HEK293 (cell line): ENCODE results near the gene RIMS1.

Source experiments
- KLF16 ChIP-seq: fragments of 450-650 bp; formaldehyde crosslinking; IDR thresholded peaks from 2 replicates; pipeline ENCODE4 v1.5.1; 2017; ENCODE audit warnings: missing biosample characterization, missing genetic modification characterization
- ZNF211 ChIP-seq: fragments of 450-650 bp; formaldehyde crosslinking; IDR thresholded peaks from 2 replicates; pipeline ENCODE4 v1.5.1; 2016; ENCODE audit warnings: low read depth, missing biosample characterization, missing genetic modification characterization
- ZNF792 ChIP-seq: fragments of 450-650 bp; formaldehyde crosslinking; IDR thresholded peaks from 2 replicates; pipeline ENCODE4 v1.5.1; 2016; ENCODE audit warnings: missing biosample characterization, missing genetic modification characterization
- TF ChIP-seq, protein P1 (sequence below): fragments of 450-650 bp; formaldehyde crosslinking; IDR thresholded peaks from 2 replicates; pipeline ENCODE4 v1.5.1; 2016; ENCODE audit warnings: missing biosample characterization, missing genetic modification characterization
- TF ChIP-seq, protein P2 (sequence below): fragments of 450-650 bp; formaldehyde crosslinking; IDR thresholded peaks from 2 replicates; pipeline ENCODE4 v1.5.1; 2016; ENCODE audit warnings: missing biosample characterization, missing genetic modification characterization, borderline replicate concordance

GRCh38 chr6:71977884-71978283 is 91.5 kb downstream of the RIMS1 start:
- TF ChIP-seq ZNF211 (tag by site-specific recombination) (no peak), KLF16 (tag by site-specific recombination) (no peak), ZNF792 (tag by site-specific recombination) (no peak)
- TF ChIP-seq, protein P1, sequence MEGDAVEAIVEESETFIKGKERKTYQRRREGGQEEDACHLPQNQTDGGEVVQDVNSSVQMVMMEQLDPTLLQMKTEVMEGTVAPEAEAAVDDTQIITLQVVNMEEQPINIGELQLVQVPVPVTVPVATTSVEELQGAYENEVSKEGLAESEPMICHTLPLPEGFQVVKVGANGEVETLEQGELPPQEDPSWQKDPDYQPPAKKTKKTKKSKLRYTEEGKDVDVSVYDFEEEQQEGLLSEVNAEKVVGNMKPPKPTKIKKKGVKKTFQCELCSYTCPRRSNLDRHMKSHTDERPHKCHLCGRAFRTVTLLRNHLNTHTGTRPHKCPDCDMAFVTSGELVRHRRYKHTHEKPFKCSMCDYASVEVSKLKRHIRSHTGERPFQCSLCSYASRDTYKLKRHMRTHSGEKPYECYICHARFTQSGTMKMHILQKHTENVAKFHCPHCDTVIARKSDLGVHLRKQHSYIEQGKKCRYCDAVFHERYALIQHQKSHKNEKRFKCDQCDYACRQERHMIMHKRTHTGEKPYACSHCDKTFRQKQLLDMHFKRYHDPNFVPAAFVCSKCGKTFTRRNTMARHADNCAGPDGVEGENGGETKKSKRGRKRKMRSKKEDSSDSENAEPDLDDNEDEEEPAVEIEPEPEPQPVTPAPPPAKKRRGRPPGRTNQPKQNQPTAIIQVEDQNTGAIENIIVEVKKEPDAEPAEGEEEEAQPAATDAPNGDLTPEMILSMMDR: no peak
- TF ChIP-seq, protein P2, sequence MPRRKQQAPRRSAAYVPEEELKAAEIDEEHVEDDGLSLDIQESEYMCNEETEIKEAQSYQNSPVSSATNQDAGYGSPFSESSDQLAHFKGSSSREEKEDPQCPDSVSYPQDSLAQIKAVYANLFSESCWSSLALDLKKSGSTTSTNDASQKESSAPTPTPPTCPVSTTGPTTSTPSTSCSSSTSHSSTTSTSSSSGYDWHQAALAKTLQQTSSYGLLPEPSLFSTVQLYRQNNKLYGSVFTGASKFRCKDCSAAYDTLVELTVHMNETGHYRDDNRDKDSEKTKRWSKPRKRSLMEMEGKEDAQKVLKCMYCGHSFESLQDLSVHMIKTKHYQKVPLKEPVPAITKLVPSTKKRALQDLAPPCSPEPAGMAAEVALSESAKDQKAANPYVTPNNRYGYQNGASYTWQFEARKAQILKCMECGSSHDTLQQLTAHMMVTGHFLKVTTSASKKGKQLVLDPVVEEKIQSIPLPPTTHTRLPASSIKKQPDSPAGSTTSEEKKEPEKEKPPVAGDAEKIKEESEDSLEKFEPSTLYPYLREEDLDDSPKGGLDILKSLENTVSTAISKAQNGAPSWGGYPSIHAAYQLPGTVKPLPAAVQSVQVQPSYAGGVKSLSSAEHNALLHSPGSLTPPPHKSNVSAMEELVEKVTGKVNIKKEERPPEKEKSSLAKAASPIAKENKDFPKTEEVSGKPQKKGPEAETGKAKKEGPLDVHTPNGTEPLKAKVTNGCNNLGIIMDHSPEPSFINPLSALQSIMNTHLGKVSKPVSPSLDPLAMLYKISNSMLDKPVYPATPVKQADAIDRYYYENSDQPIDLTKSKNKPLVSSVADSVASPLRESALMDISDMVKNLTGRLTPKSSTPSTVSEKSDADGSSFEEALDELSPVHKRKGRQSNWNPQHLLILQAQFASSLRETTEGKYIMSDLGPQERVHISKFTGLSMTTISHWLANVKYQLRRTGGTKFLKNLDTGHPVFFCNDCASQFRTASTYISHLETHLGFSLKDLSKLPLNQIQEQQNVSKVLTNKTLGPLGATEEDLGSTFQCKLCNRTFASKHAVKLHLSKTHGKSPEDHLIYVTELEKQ (tag by site-specific recombination): no peak
